ENCODE measurements around the gene SPATA4. TPM values are rescaled to one million over a fixed set of nuclear protein-coding genes. Genes with fewer than 3 reads are reported as not detected.

Gene SPATA4
- total and polyA plus RNA-seq, 2 of the 13 experiments (the other 11 are each of a cell fraction or from before 2014, with no cell fraction given), result not detected

DNA sequence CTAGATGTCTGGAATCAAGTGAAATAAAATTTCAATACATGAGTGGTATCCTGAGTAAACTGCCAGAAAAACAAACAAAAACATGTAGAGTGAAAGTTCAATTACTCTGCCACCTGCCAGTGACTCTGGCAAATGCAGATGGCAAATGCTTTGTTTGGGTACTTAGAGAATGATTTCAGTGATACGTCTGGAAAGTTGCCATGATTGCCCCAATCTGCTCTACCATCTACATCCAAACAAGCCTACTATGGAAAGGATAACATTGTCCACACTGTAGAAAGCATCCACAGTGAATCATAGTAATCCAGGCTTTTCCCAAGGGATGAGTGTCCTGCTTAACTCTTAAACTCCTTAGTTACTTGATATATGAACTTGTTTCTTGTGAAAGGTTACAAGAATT is 3.4 kb downstream of the SPATA4 start:
- Histone ChIP-seq H3K4me2 (ENCODE audit: low read depth, low read length) (no peak overlapping the region), H2AFZ (ENCODE audit: low read length) (no peak overlapping the region), H3K36me3 (replicated peaks in 1 of 2; ENCODE audit: control insufficient read depth in 1 of 2, insufficient read depth in 2 of 2, low read length in 2 of 2) (no peaks in the 10 kb centered on the region), H3K4me3 (replicated peaks in 1 of 3; ENCODE audit: insufficient read depth in 1 of 3, low read depth in 2 of 3, low read length in 3 of 3) (no peak overlapping the region), H3K9me3 (ENCODE audit: low read length) (no peaks in the 10 kb centered on the region), H4K20me1 (ENCODE audit: insufficient read depth, low read length) (no peaks in the 10 kb centered on the region), H3K4me1 (ENCODE audit: insufficient read depth, low read length) (no peaks in the 10 kb centered on the region; the same call in 1 of the 2 replicates), H3K79me2 (ENCODE audit: insufficient read depth, low read length) (no peaks in the 10 kb centered on the region), H3K9ac (ENCODE audit: insufficient read depth, low read depth, low read length) (no peak overlapping the region), H3K27me3 (ENCODE audit: control insufficient read depth in 1 of 2, insufficient read depth in 2 of 2, low read length in 2 of 2) (peaks cover 0 to 10% of the 10 kb centered on the region in 2 experiments; a peak in 1 of 5 replicates), H3K27ac (ENCODE audit: extremely low read length, insufficient read depth, low read length) (no peak overlapping the region)
- no TSS peak for BruUV-seq (replicated peaks)
- CTCF ChIA-PET (ENCODE audit: low intra/inter-chr PET ratio, low total read pairs), result no interaction called here
- FAIRE-seq (no peak), DNase-seq (ENCODE audit: low spot score) (no peak), ATAC-seq (no peak)
- in situ Hi-C loops (cut with HindIII; ENCODE audit: extremely low pct_ligation_motif_present, low pct_unique_long_range_greater_than_20kb), result loop anchor here (10.0 kb wide), 1 partner anchor 123 kb away; the partner anchor contains the start of gene SPCS3
- intact Hi-C loops (cut with micrococcal nuclease; ENCODE audit: unreplicated experiment), result no loop called here
- POLR2A ChIA-PET, result no interaction called here
- 0% methylated on average over 1 of the region's 1 CpG for WGBS (ENCODE audit: low lambda C conversion rate)
- TF ChIP-seq, protein P1, sequence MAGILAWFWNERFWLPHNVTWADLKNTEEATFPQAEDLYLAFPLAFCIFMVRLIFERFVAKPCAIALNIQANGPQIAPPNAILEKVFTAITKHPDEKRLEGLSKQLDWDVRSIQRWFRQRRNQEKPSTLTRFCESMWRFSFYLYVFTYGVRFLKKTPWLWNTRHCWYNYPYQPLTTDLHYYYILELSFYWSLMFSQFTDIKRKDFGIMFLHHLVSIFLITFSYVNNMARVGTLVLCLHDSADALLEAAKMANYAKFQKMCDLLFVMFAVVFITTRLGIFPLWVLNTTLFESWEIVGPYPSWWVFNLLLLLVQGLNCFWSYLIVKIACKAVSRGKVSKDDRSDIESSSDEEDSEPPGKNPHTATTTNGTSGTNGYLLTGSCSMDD (CRISPR knock-in tag; IDR thresholded peaks at IDR 0.05), result no peak
- TF ChIP-seq, protein P2, sequence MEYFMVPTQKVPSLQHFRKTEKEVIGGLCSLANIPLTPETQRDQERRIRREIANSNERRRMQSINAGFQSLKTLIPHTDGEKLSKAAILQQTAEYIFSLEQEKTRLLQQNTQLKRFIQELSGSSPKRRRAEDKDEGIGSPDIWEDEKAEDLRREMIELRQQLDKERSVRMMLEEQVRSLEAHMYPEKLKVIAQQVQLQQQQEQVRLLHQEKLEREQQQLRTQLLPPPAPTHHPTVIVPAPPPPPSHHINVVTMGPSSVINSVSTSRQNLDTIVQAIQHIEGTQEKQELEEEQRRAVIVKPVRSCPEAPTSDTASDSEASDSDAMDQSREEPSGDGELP (IDR thresholded peaks at IDR 0.05; ENCODE audit: borderline replicate concordance, low read depth), result no peak
- no peak for TF ChIP-seq ZNF367 (CRISPR knock-in tag; IDR thresholded peaks at IDR 0.05; ENCODE audit: borderline replicate concordance)
- TF ChIP-seq ZNF883 (CRISPR knock-in tag; IDR thresholded peaks at IDR 0.05; ENCODE audit: not compliant biosample characterization), result no peak
- no peak for TF ChIP-seq MAFF (IDR thresholded peaks at IDR 0.05; ENCODE audit: low read depth, low read length)
- TF ChIP-seq ZNF577 (CRISPR knock-in tag; IDR thresholded peaks at IDR 0.05; ENCODE audit: borderline replicate concordance, low read depth), result no peak
- TF ChIP-seq PTBP1 (IDR thresholded peaks at IDR 0.05; ENCODE audit: low read depth, low read length, poor library complexity, severe bottlenecking), result no peak
- TF ChIP-seq ZNF44 (CRISPR knock-in tag; IDR thresholded peaks at IDR 0.05), result no peak
- TF ChIP-seq KLF15 (CRISPR knock-in tag; IDR thresholded peaks at IDR 0.05; ENCODE audit: borderline replicate concordance), result no peak
- no peak for TF ChIP-seq ZBTB42 (CRISPR knock-in tag; IDR thresholded peaks at IDR 0.05)
- no peak for TF ChIP-seq SALL1 (CRISPR knock-in tag; IDR thresholded peaks at IDR 0.05)
- TF ChIP-seq DNMT3B (CRISPR knock-in tag; conservative IDR thresholded peaks at IDR 0.05), result no peak
- TF ChIP-seq, protein P3, sequence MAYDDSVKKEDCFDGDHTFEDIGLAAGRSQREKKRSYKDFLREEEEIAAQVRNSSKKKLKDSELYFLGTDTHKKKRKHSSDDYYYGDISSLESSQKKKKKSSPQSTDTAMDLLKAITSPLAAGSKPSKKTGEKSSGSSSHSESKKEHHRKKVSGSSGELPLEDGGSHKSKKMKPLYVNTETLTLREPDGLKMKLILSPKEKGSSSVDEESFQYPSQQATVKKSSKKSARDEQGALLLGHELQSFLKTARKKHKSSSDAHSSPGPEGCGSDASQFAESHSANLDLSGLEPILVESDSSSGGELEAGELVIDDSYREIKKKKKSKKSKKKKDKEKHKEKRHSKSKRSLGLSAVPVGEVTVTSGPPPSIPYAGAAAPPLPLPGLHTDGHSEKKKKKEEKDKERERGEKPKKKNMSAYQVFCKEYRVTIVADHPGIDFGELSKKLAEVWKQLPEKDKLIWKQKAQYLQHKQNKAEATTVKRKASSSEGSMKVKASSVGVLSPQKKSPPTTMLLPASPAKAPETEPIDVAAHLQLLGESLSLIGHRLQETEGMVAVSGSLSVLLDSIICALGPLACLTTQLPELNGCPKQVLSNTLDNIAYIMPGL (CRISPR knock-in tag; IDR thresholded peaks at IDR 0.05; ENCODE audit: borderline replicate concordance in 1 of 2, low read depth in 1 of 2), result no peak
- TF ChIP-seq, protein P4, sequence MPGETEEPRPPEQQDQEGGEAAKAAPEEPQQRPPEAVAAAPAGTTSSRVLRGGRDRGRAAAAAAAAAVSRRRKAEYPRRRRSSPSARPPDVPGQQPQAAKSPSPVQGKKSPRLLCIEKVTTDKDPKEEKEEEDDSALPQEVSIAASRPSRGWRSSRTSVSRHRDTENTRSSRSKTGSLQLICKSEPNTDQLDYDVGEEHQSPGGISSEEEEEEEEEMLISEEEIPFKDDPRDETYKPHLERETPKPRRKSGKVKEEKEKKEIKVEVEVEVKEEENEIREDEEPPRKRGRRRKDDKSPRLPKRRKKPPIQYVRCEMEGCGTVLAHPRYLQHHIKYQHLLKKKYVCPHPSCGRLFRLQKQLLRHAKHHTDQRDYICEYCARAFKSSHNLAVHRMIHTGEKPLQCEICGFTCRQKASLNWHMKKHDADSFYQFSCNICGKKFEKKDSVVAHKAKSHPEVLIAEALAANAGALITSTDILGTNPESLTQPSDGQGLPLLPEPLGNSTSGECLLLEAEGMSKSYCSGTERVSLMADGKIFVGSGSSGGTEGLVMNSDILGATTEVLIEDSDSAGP (CRISPR knock-in tag; IDR thresholded peaks at IDR 0.05; ENCODE audit: borderline replicate concordance), result no peak
- no peak for TF ChIP-seq ZNF746 (CRISPR knock-in tag; IDR thresholded peaks at IDR 0.05)
- no peak for TF ChIP-seq PHF20 (CRISPR knock-in tag; IDR thresholded peaks at IDR 0.05)
- TF ChIP-seq ZNF121 (CRISPR knock-in tag; IDR thresholded peaks at IDR 0.05), result no peak
- TF ChIP-seq NONO (IDR thresholded peaks at IDR 0.05), result no peak
- TF ChIP-seq NONO (CRISPR knock-in tag; conservative IDR thresholded peaks at IDR 0.05), result no peak
- no peak for TF ChIP-seq ZNF782 (CRISPR knock-in tag; IDR thresholded peaks at IDR 0.05; ENCODE audit: borderline replicate concordance)
- no peak for TF ChIP-seq ZNF143 (CRISPR knock-in tag; IDR thresholded peaks at IDR 0.05)
